HCT116 (cell line): ENCODE results near the gene MAP4K2. TPM values are rescaled to one million over a fixed set of nuclear protein-coding genes. Genes with fewer than 3 reads are reported as not detected.

Source experiments
- ATAC-seq: fragments of 200-7000 bp; cut with Tn5 transposase; 2 replicates; pipeline ENCODE4 v1.9.1; 2020; ENCODE audit warnings: mild to moderate bottlenecking, moderate library complexity
- BruUV-seq: library from RNA; stranded (reverse); fragments of 400-500 nt; replicated peaks from 2 replicates; lab custom pipeline; 2021; lab: Mats Ljungman, UMichigan
- CTCF ChIA-PET: fragments of 300-600 bp; sonication (Branson Sonifier 250); formaldehyde crosslinking; loops from one replicate; lab custom pipeline; 2021; ENCODE audit warnings: antibody characterized with exemption; lab: Charles Lee
- POLR2A ChIA-PET: fragments of 300-600, 350-600 bp; sonication (Branson Sonifier 250); formaldehyde crosslinking; loops from one replicate; lab custom pipeline; 2021; ENCODE audit warnings: antibody characterized with exemption; lab: Charles Lee
- RAD21 ChIA-PET, 2 experiments: fragments of 300-600 bp; sonication (Branson Sonifier 250); formaldehyde crosslinking; loops; one replicate each; lab custom pipeline; 2023; ENCODE audit warnings: low total read pairs in 2 of 2; ENCODE audit not compliant: uncharacterized antibody in 2 of 2, unreplicated experiment in 2 of 2, low non-redundant PET in 1 of 2; lab: Charles Lee
- DNase-seq: peaks from one replicate; pipeline ENCODE4 v3.0.0-alpha.2; 2010; ENCODE audit warnings: low read depth, low spot score
- H2AFZ ChIP-seq: fragments of 200-600 bp; shearing (Covaris generic), sonication (generic); 2 replicates; pipeline ENCODE4 v1.6.1; 2017; ENCODE audit warnings: low read depth, mixed run types, mixed read lengths, antibody characterized with exemption, low read length; ENCODE audit not compliant: poor library complexity, severe bottlenecking
- H3K27ac ChIP-seq: 2 replicates; pipeline ENCODE4 v1.5.1; 2012; ENCODE audit warnings: low read depth, low read length
- H3K27me3 ChIP-seq: fragments of 200-600 bp; sonication (generic); 2 replicates; pipeline ENCODE4 v1.6.1; 2016; ENCODE audit warnings: mixed run types, low read length, mixed read lengths; ENCODE audit not compliant: insufficient read depth
- H3K36me3 ChIP-seq, 2 experiments: fragments of 200-500 bp in 1 of 2; fragments of 200-600 bp in 1 of 2; sonication (Bioruptor generic) in 1 of 2; sonication (generic) in 1 of 2; 2 replicates each; pipeline versions ENCODE4 v1.5.1 to v1.6.1; 2014 to 2016; ENCODE audit warnings: low read length in 2 of 2, inconsistent platforms in 1 of 2, mixed read lengths in 1 of 2, mixed run types in 1 of 2; ENCODE audit not compliant: insufficient read depth in 2 of 2, control insufficient read depth in 1 of 2
- H3K4me1 ChIP-seq, 2 experiments: fragments of 200-600 bp in 1 of 2; sonication (generic) in 1 of 2; 2 replicates each; pipeline versions ENCODE4 v1.5.1 to v1.6.1; 2012 to 2017; ENCODE audit warnings: low read length in 2 of 2, inconsistent platforms in 1 of 2, mild to moderate bottlenecking in 1 of 2, mixed read lengths in 1 of 2, mixed run types in 1 of 2, moderate library complexity in 1 of 2; ENCODE audit not compliant: insufficient read depth in 2 of 2, control insufficient read depth in 1 of 2
- H3K4me2 ChIP-seq: fragments of 200-600 bp; sonication (generic); 2 replicates; pipeline ENCODE4 v1.6.1; 2017; ENCODE audit warnings: mixed run types, low read length, mixed read lengths
- H3K4me3 ChIP-seq, 2 experiments: fragments of 200-600 bp in 1 of 2; sonication (generic) in 1 of 2; replicated peaks in 1 of 2; 2 replicates each; pipeline ENCODE4 v1.5.1; 2011 to 2016; ENCODE audit warnings: low read length in 2 of 2, control low read depth in 1 of 2, low read depth in 1 of 2, mild to moderate bottlenecking in 1 of 2, mixed read lengths in 1 of 2, mixed run types in 1 of 2
- H3K79me2 ChIP-seq: fragments of 200-600 bp; sonication (generic); 2 replicates; pipeline ENCODE4 v1.6.1; 2017; ENCODE audit warnings: mild to moderate bottlenecking, mixed run types, low read length, moderate library complexity, mixed read lengths; ENCODE audit not compliant: insufficient read depth
- H3K9ac ChIP-seq: fragments of 200-600 bp; sonication (generic); 2 replicates; pipeline ENCODE4 v1.6.1; 2016; ENCODE audit warnings: low read length, mixed read lengths
- H3K9me2 ChIP-seq: fragments of 200-600 bp; sonication (generic), shearing (Covaris generic); 2 replicates; pipeline ENCODE4 v1.6.1; 2017; ENCODE audit warnings: mixed run types, mild to moderate bottlenecking, moderate library complexity; ENCODE audit not compliant: insufficient read depth
- H3K9me3 ChIP-seq, 2 experiments: fragments of 200-500 bp in 1 of 2; fragments of 200-600 bp in 1 of 2; sonication (Bioruptor generic) in 1 of 2; sonication (generic) in 1 of 2; 2 replicates each; pipeline ENCODE4 v1.6.1; 2014 to 2017; ENCODE audit warnings: low read length in 2 of 2, mixed read lengths in 2 of 2, inconsistent platforms in 1 of 2, low read depth in 1 of 2, mild to moderate bottlenecking in 1 of 2, mixed run types in 1 of 2, moderate library complexity in 1 of 2; ENCODE audit not compliant: control insufficient read depth in 1 of 2, insufficient read depth in 1 of 2
- H4K20me1 ChIP-seq: fragments of 200-600 bp; sonication (generic), shearing (Covaris generic); 2 replicates; pipeline ENCODE4 v1.6.1; 2017; ENCODE audit warnings: mixed run types, mild to moderate bottlenecking, moderate library complexity; ENCODE audit not compliant: insufficient read depth
- EGR1 ChIP-seq: IDR thresholded peaks from 2 replicates; pipeline ENCODE4 v1.6.1; 2012; ENCODE audit warnings: low read depth
- REST ChIP-seq: IDR thresholded peaks from 2 replicates; pipeline ENCODE4 v1.6.1; 2012; ENCODE audit warnings: low read depth
- SP1 ChIP-seq: IDR thresholded peaks from 2 replicates; pipeline ENCODE4 v1.6.1; 2012; ENCODE audit warnings: low read depth
- intact Hi-C: fragments of 100-400 bp; cut with micrococcal nuclease; formaldehyde crosslinking; loops from 2 replicates; pipeline ENCODE4 v1.10.0; 2022
- total RNA-seq: library from RNA; stranded (reverse); gene quantifications from one replicate; pipeline ENCODE4 v1.2.1, GENCODE V29; 2021; ENCODE audit not compliant: unreplicated experiment
- TF ChIP-seq, protein P1 (sequence below): IDR thresholded peaks from 2 replicates; pipeline ENCODE4 v1.6.1; 2011; ENCODE audit warnings: mild to moderate bottlenecking, low read length, moderate library complexity; ENCODE audit not compliant: insufficient replicate concordance; ENCODE audit errors: extremely low read depth
- TF ChIP-seq, protein P2 (sequence below): IDR thresholded peaks from 2 replicates; pipeline ENCODE4 v1.6.1; 2012

Gene MAP4K2
- total RNA-seq, 1 experiment from 2014 or later: 44.2 TPM

- POLR2A ChIA-PET: interaction anchor here (0.9 to 1.2 kb wide), 2 partner anchors 10 to 330 kb away, joined by 3 read pairs; no protein-coding TSS in a partner anchor
Measured at GRCh38 chr11:64804346-64805210, 1.6 kb upstream of the MAP4K2 start.

More at GRCh38 chr11:64804346-64805210, 1.6 kb upstream of the MAP4K2 start:
- Histone ChIP-seq H3K9me2 (no peaks in the 10 kb centered on the region), H4K20me1 (no peaks in the 10 kb centered on the region), H3K79me2 (peaks cover 12% of the 10 kb centered on the region; the same call in 1 of the 2 replicates), H3K27ac (peak overlapping the region; percentile 92), H2AFZ (no peak overlapping the region), H3K4me2 (peak overlapping the region; percentile 87)
- ChIA-PET RAD21 (no interaction called here), CTCF (interaction anchor here (0.9 to 2.1 kb wide), 2 partner anchors 40 to 62 kb away, joined by 3 to 4 read pairs; partner anchors contain the start of gene CDC42BPG)
- TF ChIP-seq REST (no peak), SP1 (no peak), EGR1 (no peak)
- TF ChIP-seq, protein P1, sequence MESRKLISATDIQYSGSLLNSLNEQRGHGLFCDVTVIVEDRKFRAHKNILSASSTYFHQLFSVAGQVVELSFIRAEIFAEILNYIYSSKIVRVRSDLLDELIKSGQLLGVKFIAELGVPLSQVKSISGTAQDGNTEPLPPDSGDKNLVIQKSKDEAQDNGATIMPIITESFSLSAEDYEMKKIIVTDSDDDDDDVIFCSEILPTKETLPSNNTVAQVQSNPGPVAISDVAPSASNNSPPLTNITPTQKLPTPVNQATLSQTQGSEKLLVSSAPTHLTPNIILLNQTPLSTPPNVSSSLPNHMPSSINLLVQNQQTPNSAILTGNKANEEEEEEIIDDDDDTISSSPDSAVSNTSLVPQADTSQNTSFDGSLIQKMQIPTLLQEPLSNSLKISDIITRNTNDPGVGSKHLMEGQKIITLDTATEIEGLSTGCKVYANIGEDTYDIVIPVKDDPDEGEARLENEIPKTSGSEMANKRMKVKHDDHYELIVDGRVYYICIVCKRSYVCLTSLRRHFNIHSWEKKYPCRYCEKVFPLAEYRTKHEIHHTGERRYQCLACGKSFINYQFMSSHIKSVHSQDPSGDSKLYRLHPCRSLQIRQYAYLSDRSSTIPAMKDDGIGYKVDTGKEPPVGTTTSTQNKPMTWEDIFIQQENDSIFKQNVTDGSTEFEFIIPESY: no peak
- TF ChIP-seq, protein P2, sequence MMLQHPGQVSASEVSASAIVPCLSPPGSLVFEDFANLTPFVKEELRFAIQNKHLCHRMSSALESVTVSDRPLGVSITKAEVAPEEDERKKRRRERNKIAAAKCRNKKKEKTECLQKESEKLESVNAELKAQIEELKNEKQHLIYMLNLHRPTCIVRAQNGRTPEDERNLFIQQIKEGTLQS: no peak
- TF ChIP-seq, all 23 proteins: peak for 0
- H3K36me3 ChIP-seq: peaks cover 5 to 10% of the 10 kb centered on the region in 2 experiments; a peak in 2 of 4 replicates
- BruUV-seq: no TSS peak
- H3K9ac ChIP-seq: peak overlapping the region; percentile 65
- intact Hi-C loops: no loop called here
- no peak overlapping the region; a peak in 2 of 4 replicates for H3K4me3 ChIP-seq
- ATAC-seq: no peak
- H3K9me3 ChIP-seq: no peaks in the 10 kb centered on the region
- no peaks in the 10 kb centered on the region for H3K27me3 ChIP-seq
- DNase-seq: no peak
- H3K4me1 ChIP-seq: peaks cover 23 to 40% of the 10 kb centered on the region in 2 experiments
